ENCODE data around the gene CDH13. TPM values are rescaled to one million over a fixed set of nuclear protein-coding genes. Genes with fewer than 3 reads are reported as not detected.

Gene CDH13
- total and polyA plus RNA-seq, 9 donors = 1.9 to 34.2 (median 4.8) TPM

- no peak for TF ChIP-seq CTCF (IDR thresholded peaks at IDR 0.05)
- TF ChIP-seq EP300 (IDR thresholded peaks at IDR 0.05) = no peak
- TF ChIP-seq POLR2A (IDR thresholded peaks at IDR 0.05) = no peak
- intact Hi-C loops (cut with DNase I) = no loop called here
- no peak overlapping the region for H3K27ac ChIP-seq
- whole genome bisulfite sequencing, 3 donors = 41 to 63% (median 48%) methylated on average over 4 of the region's 4 CpGs
- H3K27me3 ChIP-seq = no peaks in the 10 kb centered on the region
- no peaks in the 10 kb centered on the region for H3K36me3 ChIP-seq
- H3K4me1 ChIP-seq (ENCODE audit: insufficient read depth) = no peaks in the 10 kb centered on the region
- H3K4me3 ChIP-seq = no peak overlapping the region
- no peak for DNase-seq
- no peaks in the 10 kb centered on the region for H3K9me3 ChIP-seq
These were observed 1211.4 kb downstream of the CDH13 start for GRCh38 chr16:83838151-83838550.

- Histone ChIP-seq H3K27ac (no peak overlapping the region), H3K4me3 (no peak overlapping the region), H3K27me3 (no peaks in the 10 kb centered on the region), H3K9me3 (no peaks in the 10 kb centered on the region), H3K36me3 (no peaks in the 10 kb centered on the region), H3K4me1 (ENCODE audit: insufficient read depth) (no peaks in the 10 kb centered on the region)
- TF ChIP-seq CTCF (IDR thresholded peaks at IDR 0.05) (no peak), EP300 (IDR thresholded peaks at IDR 0.05) (no peak), POLR2A (IDR thresholded peaks at IDR 0.05) (no peak)
- 39 to 44% (median 40%) methylated on average over 3 of the region's 3 CpGs for WGBS, 3 donors
- intact Hi-C loops (cut with DNase I) = no loop called here
- no peak for DNase-seq
These were observed 1212.8 kb downstream of the CDH13 start for GRCh38 chr16:83839561-83839960.

GRCh38 chr16:83840060-83840617, 1213.4 kb downstream of the CDH13 start:
- TF ChIP-seq POLR2A (IDR thresholded peaks at IDR 0.05) (no peak), CTCF (IDR thresholded peaks at IDR 0.05) (no peak), EP300 (IDR thresholded peaks at IDR 0.05) (no peak)

GRCh38 chr16:83842291-83842690, 1215.5 kb downstream of the CDH13 start:
- no peaks in the 10 kb centered on the region for H3K36me3 ChIP-seq
- no peaks in the 10 kb centered on the region for H3K27me3 ChIP-seq
- TF ChIP-seq EP300 (IDR thresholded peaks at IDR 0.05) = no peak
- TF ChIP-seq POLR2A (IDR thresholded peaks at IDR 0.05) = no peak
- no peak for TF ChIP-seq CTCF (IDR thresholded peaks at IDR 0.05)
- H3K27ac ChIP-seq = no peak overlapping the region
- WGBS, 3 donors = 24 to 43% (median 30%) methylated on average over 7 of the region's 7 CpGs
- no peak for DNase-seq
- intact Hi-C loops (cut with DNase I) = no loop called here
- no peaks in the 10 kb centered on the region for H3K4me1 ChIP-seq (ENCODE audit: insufficient read depth)
- no peaks in the 10 kb centered on the region for H3K9me3 ChIP-seq
- no peak overlapping the region for H3K4me3 ChIP-seq

More at GRCh38 chr16:83840060-83840617, 1213.4 kb downstream of the CDH13 start:
- intact Hi-C loops (cut with DNase I) = no loop called here
- DNase-seq = no peak
- Histone ChIP-seq H3K4me3 (no peak overlapping the region), H3K27me3 (no peaks in the 10 kb centered on the region), H3K27ac (no peak overlapping the region), H3K9me3 (no peaks in the 10 kb centered on the region), H3K36me3 (no peaks in the 10 kb centered on the region), H3K4me1 (ENCODE audit: insufficient read depth) (no peaks in the 10 kb centered on the region)
- 71 to 94% (median 73%) methylated on average over 4 of the region's 4 CpGs for WGBS, 3 donors
